ENCODE results near the gene AADAT. TPM values are rescaled to one million over a fixed set of nuclear protein-coding genes. Genes with fewer than 3 reads are reported as not detected.

The AADAT gene
- total RNA-seq, 2 experiments from 2014 or later = not detected

DNA sequence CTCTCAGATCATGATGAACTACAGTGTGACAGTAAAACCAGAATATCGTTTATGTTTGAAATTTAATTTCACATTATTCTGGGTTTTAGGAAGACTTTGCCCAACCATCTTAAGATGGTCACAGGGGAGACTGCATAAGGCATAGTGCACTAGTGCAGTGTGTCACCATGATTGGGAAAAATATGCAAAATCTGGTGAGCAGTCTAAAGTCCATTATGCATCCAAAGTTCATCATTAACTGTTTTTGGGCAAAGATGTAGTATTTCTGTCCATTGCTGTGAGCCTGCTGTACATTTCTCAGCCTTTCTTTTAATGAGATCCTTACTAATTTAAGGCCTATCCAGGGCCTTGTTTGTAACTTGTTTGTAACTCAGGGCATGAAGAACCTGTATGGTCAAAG, 52.3 kb downstream of the AADAT start:
- BruUV-seq (replicated peaks) = no TSS peak
- Histone ChIP-seq H3K4me3 (ENCODE audit: low read depth, low read length, poor library complexity, severe bottlenecking) (no peak overlapping the region), H3K27ac (ENCODE audit: low read depth, low read length, poor library complexity, severe bottlenecking) (no peak overlapping the region), H3K79me2 (ENCODE audit: insufficient read depth, low read depth, low read length) (no peaks in the 10 kb centered on the region), H3K4me1 (ENCODE audit: insufficient read depth, low read length, poor library complexity, severe bottlenecking) (no peaks in the 10 kb centered on the region), H4K20me1 (ENCODE audit: insufficient read depth, low read length) (no peaks in the 10 kb centered on the region), H2AFZ (ENCODE audit: low read length) (no peak overlapping the region), H3K9me2 (ENCODE audit: insufficient read depth, low read length) (no peaks in the 10 kb centered on the region), H3K36me3 (ENCODE audit: insufficient read depth, low read length) (no peaks in the 10 kb centered on the region), H3K4me2 (ENCODE audit: low read length) (no peak overlapping the region), H3K9me3 (ENCODE audit: low read length) (no peaks in the 10 kb centered on the region)
- CTCF ChIA-PET (ENCODE audit: unreplicated experiment) = no interaction called here
- TF ChIP-seq EZH2phosphoT487 (IDR thresholded peaks at IDR 0.05; ENCODE audit: borderline replicate concordance, low read depth, low read length) = no peak
- TF ChIP-seq CTCF (conservative IDR thresholded peaks at IDR 0.05; ENCODE audit: low read length) = no peak
- intact Hi-C loops (cut with micrococcal nuclease; ENCODE audit: unreplicated experiment) = no loop called here
- POLR2A ChIA-PET = no interaction called here
- DNase-seq (ENCODE audit: low spot score) = no peak

DNA sequence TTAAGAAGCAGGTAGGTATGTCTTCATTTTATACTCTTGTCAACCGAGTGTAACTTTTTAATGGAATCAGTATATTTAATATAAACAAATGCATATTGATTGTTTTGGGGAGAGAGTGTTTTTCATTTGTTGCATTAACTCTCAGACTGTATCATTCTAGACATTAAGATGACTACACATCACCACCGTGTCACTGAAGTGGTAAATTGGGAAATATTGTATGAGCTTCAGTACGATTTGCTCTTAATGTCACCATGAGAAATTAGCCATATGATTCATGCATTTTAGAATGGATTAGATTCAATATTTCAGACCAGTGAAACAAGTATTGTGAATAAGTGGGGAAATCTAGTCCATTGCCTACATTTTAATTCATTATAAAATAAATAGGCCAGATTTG, 53.9 kb downstream of the AADAT start:
- no peak for TF ChIP-seq CTCF (conservative IDR thresholded peaks at IDR 0.05; ENCODE audit: low read length)
- no peak for TF ChIP-seq EZH2phosphoT487 (IDR thresholded peaks at IDR 0.05; ENCODE audit: borderline replicate concordance, low read depth, low read length)
- Histone ChIP-seq H3K36me3 (ENCODE audit: insufficient read depth, low read length) (no peaks in the 10 kb centered on the region), H3K79me2 (ENCODE audit: insufficient read depth, low read depth, low read length) (no peaks in the 10 kb centered on the region), H2AFZ (ENCODE audit: low read length) (no peak overlapping the region), H3K4me3 (ENCODE audit: low read depth, low read length, poor library complexity, severe bottlenecking) (no peak overlapping the region), H3K9me2 (ENCODE audit: insufficient read depth, low read length) (no peaks in the 10 kb centered on the region), H3K27ac (ENCODE audit: low read depth, low read length, poor library complexity, severe bottlenecking) (no peak overlapping the region), H3K9me3 (ENCODE audit: low read length) (no peaks in the 10 kb centered on the region), H4K20me1 (ENCODE audit: insufficient read depth, low read length) (no peaks in the 10 kb centered on the region), H3K4me2 (ENCODE audit: low read length) (no peak overlapping the region), H3K4me1 (ENCODE audit: insufficient read depth, low read length, poor library complexity, severe bottlenecking) (no peaks in the 10 kb centered on the region)
- CTCF ChIA-PET (ENCODE audit: unreplicated experiment) = no interaction called here
- POLR2A ChIA-PET = no interaction called here
- no TSS peak for BruUV-seq (replicated peaks)
- DNase-seq (ENCODE audit: low spot score) = no peak
- intact Hi-C loops (cut with micrococcal nuclease; ENCODE audit: unreplicated experiment) = no loop called here

DNA sequence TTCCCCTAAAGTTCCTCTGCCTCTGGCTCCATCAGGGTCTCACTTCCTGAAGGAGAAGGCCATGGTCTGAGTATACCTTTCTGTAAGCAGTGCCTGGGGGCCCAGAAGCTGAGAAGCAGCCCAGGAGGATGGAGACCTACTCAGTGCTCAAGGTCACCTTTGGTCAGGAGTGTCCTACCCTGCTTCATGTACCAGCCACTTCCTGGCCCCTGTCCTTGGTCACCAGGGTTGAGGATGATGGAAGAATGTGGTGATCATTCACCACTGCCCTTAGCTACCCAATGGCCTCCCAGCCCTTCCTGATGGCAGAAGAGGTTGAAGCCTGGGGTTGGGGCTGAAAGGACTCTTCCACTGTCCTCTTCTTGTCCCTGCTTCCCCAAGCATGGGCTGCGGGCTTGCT, 54.5 kb downstream of the AADAT start:
- no peaks in the 10 kb centered on the region for H3K4me1 ChIP-seq (ENCODE audit: insufficient read depth, low read length, poor library complexity, severe bottlenecking)
- intact Hi-C loops (cut with micrococcal nuclease; ENCODE audit: unreplicated experiment) = no loop called here
- no TSS peak for BruUV-seq (replicated peaks)
- no peak for TF ChIP-seq CTCF (conservative IDR thresholded peaks at IDR 0.05; ENCODE audit: low read length)
- no peak for TF ChIP-seq EZH2phosphoT487 (IDR thresholded peaks at IDR 0.05; ENCODE audit: borderline replicate concordance, low read depth, low read length)
- H3K4me3 ChIP-seq (ENCODE audit: low read depth, low read length, poor library complexity, severe bottlenecking) = no peak overlapping the region
- H3K36me3 ChIP-seq (ENCODE audit: insufficient read depth, low read length) = no peaks in the 10 kb centered on the region
- H3K9me2 ChIP-seq (ENCODE audit: insufficient read depth, low read length) = no peaks in the 10 kb centered on the region
- CTCF ChIA-PET (ENCODE audit: unreplicated experiment) = no interaction called here
- no peaks in the 10 kb centered on the region for H3K79me2 ChIP-seq (ENCODE audit: insufficient read depth, low read depth, low read length)
- H3K27ac ChIP-seq (ENCODE audit: low read depth, low read length, poor library complexity, severe bottlenecking) = no peak overlapping the region
- H2AFZ ChIP-seq (ENCODE audit: low read length) = no peak overlapping the region
- H3K4me2 ChIP-seq (ENCODE audit: low read length) = no peak overlapping the region
- H4K20me1 ChIP-seq (ENCODE audit: insufficient read depth, low read length) = no peaks in the 10 kb centered on the region
- no peak for DNase-seq (ENCODE audit: low spot score)
- no peaks in the 10 kb centered on the region for H3K9me3 ChIP-seq (ENCODE audit: low read length)
- POLR2A ChIA-PET = no interaction called here
